T1000 (cell line): ENCODE data around the gene ETV4.
"Not testable (repeated sequence)": the region's sequence is repeated elsewhere in the genome, so short reads cannot be mapped to it uniquely, and the experiment has no call there.

Experiments
- DNase-seq: peaks from one replicate; lab custom pipeline; 2025; ENCODE audit warnings: mixed read lengths; lab: John Stamatoyannopoulos, UW

ETV4 gene

GRCh38 chr17:43517161-43517560, 29.0 kb downstream of the ETV4 start:
- no peak for DNase-seq

GRCh38 chr17:43515656-43516055, 30.5 kb downstream of the ETV4 start:
- DNase-seq: no peak

- not testable (repeated sequence) for DNase-seq
Observed at GRCh38 chr17:43511199-43511598, 34.9 kb downstream of the ETV4 start.

- not testable (repeated sequence) for DNase-seq
Observed at GRCh38 chr17:43509440-43509839, 36.7 kb downstream of the ETV4 start.

- no peak for DNase-seq
Observed at GRCh38 chr17:43490621-43491020, 55.5 kb downstream of the ETV4 start.

GRCh38 chr17:43483674-43484551, 62.2 kb downstream of the ETV4 start, which contains the start of gene DHX8:
DHX8 (plus strand) TSS chr17:43483975; CDS start chr17:43484038, 63 bp downstream.
- peak; percentile 98 for DNase-seq

- DNase-seq: no peak
Observed at GRCh38 chr17:43482103-43483012, 63.8 kb downstream of the ETV4 start.

- no peak for DNase-seq
Observed at GRCh38 chr17:43479948-43480347, 66.2 kb downstream of the ETV4 start.
